Neural progenitor cell (in vitro differentiated cells): ENCODE results near the gene IL12A.

Source experiments
- CTCF ChIP-seq: fragments of 200-600 bp; sonication (generic); IDR thresholded peaks from 2 replicates; pipeline ENCODE4 v1.5.1; 2017; ENCODE audit warnings: antibody characterized with exemption, mild to moderate bottlenecking
- EZH2 ChIP-seq: fragments of 200-600 bp; sonication (generic); IDR thresholded peaks from 2 replicates; pipeline ENCODE4 v1.6.1; 2017; ENCODE audit warnings: antibody characterized with exemption, mild to moderate bottlenecking, moderate library complexity
- EZH2phosphoT487 ChIP-seq: fragments of 200-600 bp; sonication (generic); IDR thresholded peaks from 2 replicates; pipeline ENCODE4 v1.6.1; 2017; ENCODE audit warnings: antibody characterized with exemption

GRCh38 chr3:160006282-160007163, 17.9 kb downstream of the IL12A start:
- TF ChIP-seq CTCF, result peak; percentile 86
- no peak for TF ChIP-seq EZH2
- no peak for TF ChIP-seq EZH2phosphoT487
